Stimulated activated CD4-positive, alpha-beta T cell treated with anti-CD3 and anti-CD28 coated beads, Interleukin-15, amount 100 ng/mL, for 24 hours (primary cell): ENCODE data around the gene GATB.

ENCODE experiments used
- DNase-seq: peaks from one replicate; pipeline ENCODE4 v3.0.0-alpha.2; 2020

The GATB gene

GRCh38 chr4:151728679-151729078, 32.1 kb downstream of the GATB start:
- no peak for DNase-seq

GRCh38 chr4:151728006-151728405, 32.8 kb downstream of the GATB start:
- DNase-seq = no peak

- DNase-seq = no peak
Observed at GRCh38 chr4:151727365-151727764, 33.4 kb downstream of the GATB start.

GRCh38 chr4:151725087-151725486, 35.7 kb downstream of the GATB start:
- DNase-seq = no peak

GRCh38 chr4:151721916-151722315, 38.9 kb downstream of the GATB start:
- no peak for DNase-seq

GRCh38 chr4:151721466-151721865, 39.3 kb downstream of the GATB start:
- no peak for DNase-seq

- DNase-seq = no peak
Observed at GRCh38 chr4:151719956-151720334, 40.9 kb downstream of the GATB start.

GRCh38 chr4:151718984-151719955, 41.5 kb downstream of the GATB start:
- DNase-seq = no peak

- DNase-seq = no peak
Observed at GRCh38 chr4:151717909-151718628, 42.7 kb downstream of the GATB start.

- DNase-seq = no peak
Observed at GRCh38 chr4:151717314-151717713, 43.5 kb downstream of the GATB start.

- DNase-seq = no peak
Observed at GRCh38 chr4:151716324-151716723, 44.5 kb downstream of the GATB start.

GRCh38 chr4:151715881-151716280, 44.9 kb downstream of the GATB start:
- no peak for DNase-seq

- no peak for DNase-seq
Observed at GRCh38 chr4:151712777-151713176, 48.0 kb downstream of the GATB start.

GRCh38 chr4:151711646-151712045, 49.2 kb downstream of the GATB start:
- DNase-seq = no peak

GRCh38 chr4:151709587-151709986, 51.2 kb downstream of the GATB start:
- DNase-seq = no peak

- DNase-seq = no peak
Observed at GRCh38 chr4:151709071-151709470, 51.7 kb downstream of the GATB start.

GRCh38 chr4:151708100-151708499, 52.7 kb downstream of the GATB start:
- DNase-seq = no peak

GRCh38 chr4:151703401-151703800, 57.4 kb downstream of the GATB start:
- DNase-seq = no peak

- DNase-seq = no peak
Observed at GRCh38 chr4:151702256-151702655, 58.6 kb downstream of the GATB start.

- peak; percentile 30 for DNase-seq
Observed at GRCh38 chr4:151700566-151701316, 60.1 kb downstream of the GATB start.

- no peak for DNase-seq
Observed at GRCh38 chr4:151698213-151698612, 62.6 kb downstream of the GATB start.

GRCh38 chr4:151694961-151695720, 65.7 kb downstream of the GATB start:
- DNase-seq = no peak
